Right renal pelvis (tissue), 4 donors: ENCODE measurements around the gene VPREB1. TPM values are rescaled to one million over a fixed set of nuclear protein-coding genes. Genes with fewer than 3 reads are reported as not detected.
"Not testable (repeated sequence)": the region's sequence is repeated elsewhere in the genome, so short reads cannot be mapped to it uniquely, and the experiment has no call there.

Experiments used
- DNase-seq, 4 donors: peaks; one replicate each; pipeline ENCODE4 v3.0.0-alpha.2; 2013; ENCODE audit warnings: low read depth in 4 of 4, low spot score in 3 of 4, missing footprints in 1 of 4
- polyA plus RNA-seq, 4 donors: library from polyadenylated mRNA; unstranded; fragments of 120-200 nt; gene quantifications; one replicate each; pipeline ENCODE4 v1.2.1, GENCODE V29; 2013; ENCODE audit not compliant: insufficient read length in 4 of 4

Gene VPREB1
- polyA plus RNA-seq, 4 donors, result 0.14 to 0.44 (median 0.33) TPM

- DNase-seq, result no peak
Measured at GRCh38 chr22:22210889-22211833, 33.4 kb upstream of the VPREB1 start.

GRCh38 chr22:22213231-22213630 is 31.4 kb upstream of the VPREB1 start:
- DNase-seq, result no peak

- no peak for DNase-seq
Measured at GRCh38 chr22:22214819-22215329, 29.7 kb upstream of the VPREB1 start.

- DNase-seq, result no peak
Measured at GRCh38 chr22:22215659-22216449, 28.7 kb upstream of the VPREB1 start.

GRCh38 chr22:22216450-22216959 is 28.1 kb upstream of the VPREB1 start:
- no peak for DNase-seq

- DNase-seq, result no peak
Measured at GRCh38 chr22:22218302-22218701, 26.3 kb upstream of the VPREB1 start.

- DNase-seq, result no peak
Measured at GRCh38 chr22:22219140-22219996, 25.2 kb upstream of the VPREB1 start.

- not testable (repeated sequence) for DNase-seq
Measured at GRCh38 chr22:22221043-22221442, 23.5 kb upstream of the VPREB1 start.

- DNase-seq, result no peak
Measured at GRCh38 chr22:22226448-22227187, 18.0 kb upstream of the VPREB1 start.

GRCh38 chr22:22228421-22228820 is 16.2 kb upstream of the VPREB1 start:
- DNase-seq, result no peak

GRCh38 chr22:22228921-22229320 is 15.7 kb upstream of the VPREB1 start:
- no peak for DNase-seq

GRCh38 chr22:22229683-22230420 is 14.7 kb upstream of the VPREB1 start:
- DNase-seq, result no peak

GRCh38 chr22:22230438-22230837 is 14.1 kb upstream of the VPREB1 start:
- no peak for DNase-seq

- no peak for DNase-seq
Measured at GRCh38 chr22:22233081-22233480, 11.5 kb upstream of the VPREB1 start.

- DNase-seq, result peak in 2 of 4 donors; percentile 25 to 33
Measured at GRCh38 chr22:22235558-22235957, 9.0 kb upstream of the VPREB1 start.

- DNase-seq, result no peak
Measured at GRCh38 chr22:22237521-22237920, 7.1 kb upstream of the VPREB1 start.

- no peak for DNase-seq
Measured at GRCh38 chr22:22239311-22239939, 5.2 kb upstream of the VPREB1 start.

GRCh38 chr22:22241554-22241898 is 3.1 kb upstream of the VPREB1 start:
- no peak for DNase-seq
